Neural cell (in vitro differentiated cells): ENCODE data around the gene CD84. TPM values are rescaled to one million over a fixed set of nuclear protein-coding genes. Genes with fewer than 3 reads are reported as not detected.

ENCODE experiments used
- H2AFZ ChIP-seq: fragments of 200-600, 300-800 bp; sonication (generic), shearing (Covaris generic); 2 replicates; pipeline ENCODE4 v1.6.0; 2014; ENCODE audit warnings: low read depth, mild to moderate bottlenecking, antibody characterized with exemption, low read length, moderate library complexity
- H3F3A ChIP-seq: fragments of 200-600 bp; shearing (Covaris generic); 2 replicates; pipeline ENCODE4 v1.6.1; 2016; ENCODE audit warnings: mild to moderate bottlenecking, moderate library complexity, mixed read lengths, antibody characterized with exemption, low read length; ENCODE audit not compliant: insufficient read depth, poor library complexity, severe bottlenecking
- H3K27ac ChIP-seq: fragments of 200-600, 300-800 bp; sonication (generic), shearing (Covaris generic); 2 replicates; pipeline ENCODE4 v1.5.1; 2014; ENCODE audit warnings: mild to moderate bottlenecking, low read length, moderate library complexity
- H3K27me3 ChIP-seq: fragments of 300-800, 200-600 bp; sonication (generic), shearing (Covaris generic); 2 replicates; pipeline ENCODE4 v1.6.0; 2014; ENCODE audit warnings: mild to moderate bottlenecking, low read depth, low read length, moderate library complexity; ENCODE audit not compliant: insufficient read depth
- H3K36me3 ChIP-seq: fragments of 300-800, 200-600 bp; sonication (generic), shearing (Covaris generic); 2 replicates; pipeline ENCODE4 v1.5.1; 2014; ENCODE audit warnings: mild to moderate bottlenecking, antibody characterized with exemption, low read length, moderate library complexity; ENCODE audit not compliant: insufficient read depth
- H3K4me2 ChIP-seq: fragments of 300-800, 200-600 bp; sonication (generic), shearing (Covaris generic); 2 replicates; pipeline ENCODE4 v1.6.0; 2014; ENCODE audit warnings: mild to moderate bottlenecking, low read length
- H3K4me3 ChIP-seq: fragments of 300-800, 200-600 bp; sonication (generic), shearing (Covaris generic); 2 replicates; pipeline ENCODE4 v1.5.1; 2014; ENCODE audit warnings: mild to moderate bottlenecking, low read length, moderate library complexity
- H3K79me2 ChIP-seq: fragments of 200-600 bp; shearing (Covaris generic); replicated peaks from 2 replicates; pipeline ENCODE4 v1.6.0; 2014; ENCODE audit warnings: mild to moderate bottlenecking, low read length, moderate library complexity; ENCODE audit not compliant: insufficient read depth
- H3K9ac ChIP-seq: fragments of 300-800, 200-600 bp; sonication (generic), shearing (Covaris generic); 2 replicates; pipeline ENCODE4 v1.6.1; 2016; ENCODE audit warnings: mild to moderate bottlenecking, low read length, mixed read lengths
- H3K9me2 ChIP-seq: fragments of 200-600 bp; shearing (Covaris generic); 2 replicates; pipeline ENCODE4 v1.6.1; 2016; ENCODE audit warnings: mild to moderate bottlenecking, low read length, mixed read lengths; ENCODE audit not compliant: insufficient read depth
- H3K9me3 ChIP-seq: fragments of 200-600, 300-800 bp; sonication (generic), shearing (Covaris generic); 2 replicates; pipeline ENCODE4 v1.6.1; 2016; ENCODE audit warnings: mild to moderate bottlenecking, mixed run types, low read length, moderate library complexity, mixed read lengths
- H4K20me1 ChIP-seq: fragments of 200-600 bp; shearing (Covaris generic); 2 replicates; pipeline ENCODE4 v1.6.1; 2016; ENCODE audit warnings: mild to moderate bottlenecking, mixed run types; ENCODE audit not compliant: insufficient read depth
- CTCF ChIP-seq: fragments of 450-650 bp; IDR thresholded peaks from 2 replicates; pipeline ENCODE4 v1.5.1; 2014; ENCODE audit warnings: antibody characterized with exemption, mild to moderate bottlenecking, moderate library complexity; ENCODE audit not compliant: poor library complexity, severe bottlenecking
- EP300 ChIP-seq: fragments of 450-650 bp; conservative IDR thresholded peaks from 2 replicates; pipeline ENCODE4 v1.6.1; 2014; ENCODE audit warnings: antibody characterized with exemption, mild to moderate bottlenecking, moderate library complexity; ENCODE audit not compliant: poor library complexity, severe bottlenecking
- EZH2 ChIP-seq: fragments of 200-600, 300-800 bp; shearing (Covaris generic), sonication (generic); IDR thresholded peaks from 2 replicates; pipeline ENCODE4 v1.6.1; 2014; ENCODE audit warnings: antibody characterized with exemption, low read length, borderline replicate concordance, mild to moderate bottlenecking; ENCODE audit not compliant: insufficient read depth, poor library complexity, severe bottlenecking
- MXI1 ChIP-seq: fragments of 450-650 bp; conservative IDR thresholded peaks from 2 replicates; pipeline ENCODE4 v1.6.1; 2014; ENCODE audit warnings: antibody characterized with exemption, mild to moderate bottlenecking; ENCODE audit not compliant: poor library complexity, severe bottlenecking
- POLR2AphosphoS5 ChIP-seq: IDR thresholded peaks from 2 replicates; pipeline ENCODE4 v1.6.1; 2012
- RAD21 ChIP-seq: fragments of 450-650 bp; conservative IDR thresholded peaks from 2 replicates; pipeline ENCODE4 v1.6.1; 2014; ENCODE audit warnings: antibody characterized with exemption, mild to moderate bottlenecking, moderate library complexity
- REST ChIP-seq: IDR thresholded peaks from 2 replicates; pipeline ENCODE4 v1.6.1; 2012; ENCODE audit warnings: borderline replicate concordance
- SMC3 ChIP-seq: fragments of 450-650 bp; conservative IDR thresholded peaks from 2 replicates; pipeline ENCODE4 v1.6.1; 2014; ENCODE audit warnings: antibody characterized with exemption, mild to moderate bottlenecking, moderate library complexity; ENCODE audit not compliant: poor library complexity
- TAF1 ChIP-seq: IDR thresholded peaks from 2 replicates; pipeline ENCODE4 v1.6.1; 2012; ENCODE audit warnings: low read depth
- polyA plus RNA-seq: library from polyadenylated mRNA; depleted of rRNA; stranded (reverse); fragments of >200 nt; gene quantifications from 2 replicates; pipeline ENCODE4 v1.2.3, GENCODE V29; 2014

Gene CD84
- polyA plus RNA-seq, 1 donor from 2014 or later, result not detected

GRCh38 chr1:160539990-160540858 lies 39.1 kb downstream of the CD84 start:
- H4K20me1 ChIP-seq, result no peaks in the 10 kb centered on the region
- no peaks in the 10 kb centered on the region for H3K79me2 ChIP-seq
- no peaks in the 10 kb centered on the region for H3F3A ChIP-seq
- H3K9me3 ChIP-seq, result no peaks in the 10 kb centered on the region
- no peak for TF ChIP-seq TAF1
- TF ChIP-seq CTCF, result no peak
- no peak for TF ChIP-seq EZH2
- TF ChIP-seq MXI1, result no peak
- no peaks in the 10 kb centered on the region for H3K36me3 ChIP-seq
- H3K9me2 ChIP-seq, result no peaks in the 10 kb centered on the region
- no peak overlapping the region for H3K9ac ChIP-seq
- no peak overlapping the region for H3K4me2 ChIP-seq
- H2AFZ ChIP-seq, result no peak overlapping the region
- H3K27ac ChIP-seq, result no peak overlapping the region
- H3K27me3 ChIP-seq, result no peaks in the 10 kb centered on the region
- H3K4me3 ChIP-seq, result no peak overlapping the region

GRCh38 chr1:160539684-160539989 lies 39.7 kb downstream of the CD84 start:
- Histone ChIP-seq H2AFZ (no peak overlapping the region), H3F3A (no peaks in the 10 kb centered on the region), H3K79me2 (no peaks in the 10 kb centered on the region), H3K9ac (no peak overlapping the region), H3K9me3 (no peaks in the 10 kb centered on the region), H4K20me1 (no peaks in the 10 kb centered on the region), H3K9me2 (no peaks in the 10 kb centered on the region), H3K4me2 (no peak overlapping the region), H3K27me3 (no peaks in the 10 kb centered on the region), H3K27ac (no peak overlapping the region), H3K36me3 (no peaks in the 10 kb centered on the region), H3K4me3 (no peak overlapping the region)
- no peak for TF ChIP-seq MXI1
- TF ChIP-seq CTCF, result no peak
- TF ChIP-seq RAD21, result no peak
- no peak for TF ChIP-seq EP300
- TF ChIP-seq REST, result no peak
- no peak for TF ChIP-seq TAF1
- no peak for TF ChIP-seq SMC3
- TF ChIP-seq EZH2, result no peak
- TF ChIP-seq POLR2AphosphoS5, result no peak
